NCI-H2029 (cell line): ENCODE results near the gene PPP2R5E.
"Not testable (repeated sequence)": the region's sequence is repeated elsewhere in the genome, so short reads cannot be mapped to it uniquely, and the experiment has no call there.

Experiments
- DNase-seq: peaks from one replicate; lab custom pipeline; 2025; lab: John Stamatoyannopoulos, UW

The PPP2R5E gene

DNA sequence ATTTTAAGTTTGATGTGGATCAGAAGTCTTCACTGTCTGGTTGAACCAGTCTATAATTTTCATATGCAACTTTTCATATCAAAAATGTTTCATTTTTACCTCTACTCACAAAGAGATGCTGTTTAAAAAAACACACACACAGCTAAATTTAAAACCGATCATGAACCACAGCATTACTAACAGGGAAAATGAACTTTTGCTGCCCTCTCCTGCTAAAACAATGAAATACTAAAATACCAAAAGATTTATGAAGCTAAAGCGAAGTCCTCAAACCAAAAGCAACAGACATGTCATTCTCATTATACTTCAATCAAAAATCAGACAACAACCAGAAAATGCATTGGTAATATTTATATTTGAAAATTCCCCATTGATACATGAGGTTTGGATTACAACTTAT is 171.6 kb downstream of the PPP2R5E start:
- not testable (repeated sequence) for DNase-seq

DNA sequence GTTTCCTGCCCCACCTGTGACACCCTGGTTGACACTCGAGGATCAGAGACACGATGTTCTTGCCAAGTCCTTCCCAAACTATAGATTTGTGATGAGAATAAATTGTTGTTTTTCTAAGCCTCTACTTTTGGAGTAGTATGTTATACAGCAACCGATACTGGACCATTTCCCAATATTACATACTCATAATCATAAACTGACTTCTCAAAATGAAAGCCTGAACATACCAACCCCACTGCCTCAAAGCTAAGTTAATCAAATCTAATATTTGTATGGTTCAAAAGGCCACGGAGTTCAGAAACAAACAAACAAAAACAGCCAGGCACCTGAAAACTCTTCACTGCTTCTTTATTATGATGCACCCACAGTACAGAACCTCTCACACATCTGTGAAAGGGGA is 172.1 kb downstream of the PPP2R5E start:
- no peak for DNase-seq

DNA sequence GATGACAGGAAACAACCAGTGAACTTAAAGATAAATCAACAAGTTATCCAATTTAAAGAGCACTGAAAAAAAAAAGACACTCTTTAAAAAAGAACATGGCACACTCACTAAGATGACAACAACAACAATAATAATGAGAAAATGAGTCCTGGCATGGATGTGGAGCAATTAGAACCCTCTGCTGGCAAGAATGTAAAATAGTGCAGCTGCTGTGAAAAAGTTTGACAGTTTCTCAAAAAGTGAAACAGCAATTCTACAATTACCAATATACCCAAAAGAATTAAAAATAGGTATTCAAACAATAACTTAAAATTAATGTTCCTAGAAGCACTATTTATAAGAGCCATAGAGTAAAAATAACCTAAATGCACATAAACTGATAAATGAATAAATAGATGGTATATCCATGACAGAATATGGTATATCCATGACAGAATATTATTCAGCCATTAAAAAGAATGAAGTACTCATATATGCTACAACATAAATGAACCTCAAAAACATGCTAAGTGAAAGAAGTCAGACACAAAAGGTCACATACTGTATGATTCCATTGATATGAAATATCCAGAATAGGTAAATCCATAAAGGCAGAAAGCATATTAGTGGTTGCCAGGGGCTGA is 175.3 kb downstream of the PPP2R5E start:
- no peak for DNase-seq

DNA sequence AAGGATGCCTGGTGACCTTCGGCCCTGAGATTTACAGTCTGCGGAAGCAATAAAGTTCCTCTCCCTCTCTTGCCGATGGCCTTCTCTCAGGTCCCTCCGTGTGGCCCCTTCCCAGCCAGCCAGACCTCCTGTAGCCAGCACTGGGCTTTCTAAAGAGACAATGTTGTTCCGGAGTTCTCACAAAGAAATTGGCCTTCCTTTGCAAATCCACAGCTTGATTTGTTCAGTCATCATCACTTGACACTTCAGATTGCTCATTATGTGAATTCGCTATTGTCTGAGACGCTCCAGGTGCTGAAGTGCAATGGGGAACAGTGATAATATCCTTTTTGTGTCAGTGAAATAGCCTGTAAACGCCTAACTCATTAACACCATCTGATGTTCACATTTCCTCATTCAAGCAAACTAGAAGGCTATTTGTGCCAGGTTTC is 180.8 kb downstream of the PPP2R5E start:
- no peak for DNase-seq

DNA sequence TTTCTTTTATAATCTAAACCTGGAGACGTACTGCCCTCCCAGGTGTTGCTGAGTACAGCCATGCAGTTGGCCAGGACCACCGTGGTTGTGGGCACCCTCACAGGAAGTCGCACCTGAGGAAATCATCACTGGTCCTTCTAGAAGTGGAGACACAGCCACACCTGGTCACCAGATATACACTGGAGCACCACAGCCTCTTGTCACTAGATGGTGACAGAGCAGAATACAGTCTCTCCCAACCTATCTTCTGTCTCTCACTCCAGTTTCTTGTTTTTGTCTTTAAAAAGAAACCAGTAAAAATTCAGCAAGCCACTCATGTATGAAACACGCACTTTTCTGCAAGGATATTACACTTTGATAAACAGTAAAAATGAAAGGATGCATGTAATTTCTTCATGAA is 181.4 kb downstream of the PPP2R5E start:
- no peak for DNase-seq

DNA sequence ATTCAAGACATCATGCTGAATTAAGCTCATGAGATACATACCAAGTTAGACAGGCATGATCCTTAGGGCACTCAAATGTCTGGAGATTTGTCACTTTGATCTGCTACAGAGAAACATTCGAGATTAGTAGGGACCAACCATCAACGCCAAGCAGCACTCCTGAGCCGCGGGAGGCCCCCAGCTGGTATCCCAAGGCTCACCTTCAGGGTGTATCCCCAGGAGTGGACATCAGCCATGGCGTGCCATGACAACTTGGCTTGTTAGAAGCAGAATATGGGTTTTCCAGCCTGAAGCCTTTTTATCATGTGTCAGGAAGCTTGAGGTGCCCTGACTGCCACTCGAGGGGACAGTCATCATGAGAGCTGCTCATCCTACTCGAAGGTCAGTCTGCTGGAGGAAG is 185.3 kb downstream of the PPP2R5E start:
- no peak for DNase-seq

DNA sequence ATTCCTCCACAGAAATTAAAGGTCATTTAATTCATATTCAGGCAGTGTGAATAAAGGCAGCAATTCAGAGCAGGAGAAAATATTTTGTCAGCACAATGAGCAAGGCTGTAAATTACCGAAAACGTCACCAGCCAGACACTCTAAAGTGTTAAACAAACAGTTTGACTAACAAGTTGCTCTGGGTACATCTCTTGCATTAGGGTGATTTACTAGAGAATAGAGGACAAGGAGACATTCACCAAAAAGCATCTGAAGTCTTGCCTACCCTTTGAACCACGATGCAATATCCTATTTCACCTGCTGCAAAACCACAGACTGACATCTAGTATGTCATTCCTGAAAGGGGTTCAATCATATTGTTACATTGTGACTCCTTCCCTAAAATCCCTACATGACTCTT is 197.4 kb downstream of the PPP2R5E start:
- no peak for DNase-seq

DNA sequence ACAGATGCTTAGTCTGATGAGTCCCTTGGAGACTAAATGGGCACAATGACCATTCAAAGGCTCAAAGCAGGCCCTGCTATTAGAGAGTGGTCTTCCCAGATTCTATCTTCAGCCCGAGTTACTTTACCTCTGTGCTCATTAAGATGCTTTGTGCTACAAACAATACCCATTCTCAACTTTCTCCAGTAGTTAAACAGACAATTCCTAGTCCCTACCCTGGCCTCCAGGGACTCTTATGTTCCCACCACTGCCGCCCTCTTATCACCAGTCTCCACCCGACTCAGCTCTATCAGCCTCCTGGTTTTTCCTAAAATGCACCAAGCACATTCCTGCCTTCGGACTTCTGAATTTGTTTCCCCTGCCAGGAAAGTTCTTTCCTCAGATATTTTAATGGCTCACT is 198.8 kb downstream of the PPP2R5E start:
- no peak for DNase-seq

DNA sequence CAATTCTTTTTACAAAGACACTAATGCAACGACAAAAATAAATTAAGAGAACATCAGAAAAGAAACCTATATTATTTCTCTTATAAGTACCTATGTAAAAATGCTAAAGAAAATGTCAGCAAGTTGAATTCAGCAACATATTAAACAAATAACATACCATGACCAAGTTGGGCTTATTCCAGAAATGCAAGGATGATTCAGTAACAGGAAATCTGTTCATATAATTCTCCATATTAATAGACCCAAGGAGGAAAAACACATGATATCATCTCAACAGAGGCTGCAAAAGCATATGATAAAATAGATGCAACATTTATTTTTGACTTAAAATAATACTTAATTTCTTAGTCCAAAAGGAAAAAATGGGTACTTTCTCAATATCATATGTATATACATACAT is 199.3 kb downstream of the PPP2R5E start:
- DNase-seq, result no peak

DNA sequence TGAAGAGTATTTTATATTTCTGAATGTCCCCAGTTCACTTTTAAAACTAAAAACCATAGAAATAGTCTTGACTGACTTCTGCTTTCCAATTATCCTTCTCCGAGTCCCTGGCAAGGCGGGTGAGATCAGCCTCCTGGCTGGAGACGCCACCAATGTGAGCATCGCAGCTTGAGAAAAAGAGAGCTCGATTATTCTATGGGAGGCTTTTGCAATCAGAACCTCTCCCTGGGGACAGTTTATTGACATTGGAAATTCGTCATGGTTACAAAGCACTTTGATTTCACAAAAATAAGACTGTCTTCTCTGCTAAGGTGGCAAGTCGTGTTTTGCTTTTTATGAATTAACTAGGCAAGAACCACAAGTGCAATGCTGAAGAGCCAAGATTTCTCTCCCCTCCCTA is 200.8 kb downstream of the PPP2R5E start:
- no peak for DNase-seq

DNA sequence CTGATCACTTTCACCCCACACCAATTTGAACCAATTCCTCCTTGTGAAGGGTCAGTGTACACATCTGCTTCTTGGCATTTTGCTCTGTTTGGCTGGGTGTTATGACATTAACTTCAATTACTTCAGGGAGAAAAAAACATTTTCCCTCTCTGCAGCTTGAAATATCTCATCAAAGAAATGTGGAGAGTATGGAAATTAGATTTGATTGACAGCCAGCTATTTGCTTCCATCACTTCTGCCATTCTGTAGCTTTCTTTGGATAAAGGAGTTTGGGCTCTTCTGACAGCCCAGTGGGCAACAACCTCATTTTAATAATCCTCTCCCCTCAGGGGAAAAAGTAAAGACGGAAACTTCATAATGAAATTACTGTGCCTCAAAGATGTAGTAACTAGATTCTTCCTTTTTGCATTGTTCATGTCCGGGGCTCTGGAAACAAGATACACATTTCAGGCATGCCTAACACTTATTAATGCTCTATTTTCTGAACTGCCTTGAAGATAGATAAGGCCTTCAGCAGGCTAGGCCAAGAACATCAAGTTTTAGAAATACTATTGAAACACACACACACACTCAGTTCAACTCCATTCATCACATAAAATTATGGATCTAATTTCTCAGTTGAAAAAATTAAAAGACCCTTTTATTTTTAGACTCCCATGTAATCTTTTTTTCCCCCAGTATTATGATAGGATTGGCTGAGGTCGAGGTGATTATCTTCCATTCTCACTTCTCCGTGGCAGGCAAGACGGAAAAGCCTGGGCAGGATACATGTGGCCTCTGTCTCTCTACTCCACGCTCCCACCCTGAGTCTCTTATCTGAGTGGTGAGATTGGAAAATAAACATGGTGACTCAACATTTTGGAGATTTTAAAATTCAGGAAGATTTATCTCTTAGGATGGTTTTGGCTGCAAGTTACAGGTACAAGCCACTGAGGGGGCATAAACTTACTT is 214.1 kb downstream of the PPP2R5E start:
- DNase-seq, result no peak

DNA sequence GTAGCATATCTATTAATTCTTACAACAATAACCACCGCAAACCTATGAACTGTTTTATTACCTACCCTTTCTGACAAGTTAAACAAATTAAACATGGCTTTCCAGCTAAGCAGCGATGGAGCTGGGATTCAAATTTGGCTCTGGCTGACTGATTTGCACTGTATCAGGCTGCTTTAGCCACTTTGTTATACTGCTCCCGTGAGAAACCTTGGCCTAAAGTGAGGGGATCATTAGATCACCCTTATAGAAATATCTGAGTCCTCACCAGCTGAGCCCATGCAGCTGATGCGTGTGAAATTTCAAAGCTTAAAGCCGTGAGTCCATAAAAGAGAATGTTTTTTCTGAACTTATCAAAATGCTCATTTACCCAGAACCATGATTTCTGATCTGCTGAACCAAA is 216.3 kb downstream of the PPP2R5E start:
- DNase-seq, result no peak

DNA sequence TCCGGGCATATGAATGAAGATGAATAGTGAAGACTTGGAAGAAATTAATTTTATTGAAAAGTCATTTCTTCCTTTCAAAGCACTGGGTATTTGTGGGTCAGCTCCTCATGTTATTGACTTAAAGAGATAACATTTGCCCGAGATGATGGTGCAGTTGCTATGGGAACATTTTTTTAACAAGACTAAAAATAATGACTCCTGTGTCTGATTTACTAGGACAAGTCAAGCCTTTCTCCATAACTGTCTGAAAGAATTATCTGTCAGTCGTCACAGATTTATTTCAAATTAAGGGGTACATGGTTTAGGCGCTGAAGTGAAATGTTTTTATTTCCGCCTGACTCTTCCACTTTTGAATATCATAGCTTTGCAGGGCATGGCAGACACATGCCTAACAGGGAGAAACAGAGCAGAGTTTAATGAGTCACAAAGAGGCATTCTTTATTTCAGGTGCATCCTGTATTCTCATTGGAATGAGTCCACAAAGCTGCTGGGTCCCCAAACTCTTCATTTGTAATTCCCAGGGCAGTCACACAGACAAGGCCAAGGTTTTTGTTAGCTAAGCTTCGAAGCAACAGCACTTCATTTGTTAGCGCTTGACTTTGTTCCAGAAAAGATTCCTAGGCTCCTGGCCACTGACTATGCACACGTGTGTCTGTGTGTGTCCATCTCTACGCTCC is 220.1 kb downstream of the PPP2R5E start:
- no peak for DNase-seq

DNA sequence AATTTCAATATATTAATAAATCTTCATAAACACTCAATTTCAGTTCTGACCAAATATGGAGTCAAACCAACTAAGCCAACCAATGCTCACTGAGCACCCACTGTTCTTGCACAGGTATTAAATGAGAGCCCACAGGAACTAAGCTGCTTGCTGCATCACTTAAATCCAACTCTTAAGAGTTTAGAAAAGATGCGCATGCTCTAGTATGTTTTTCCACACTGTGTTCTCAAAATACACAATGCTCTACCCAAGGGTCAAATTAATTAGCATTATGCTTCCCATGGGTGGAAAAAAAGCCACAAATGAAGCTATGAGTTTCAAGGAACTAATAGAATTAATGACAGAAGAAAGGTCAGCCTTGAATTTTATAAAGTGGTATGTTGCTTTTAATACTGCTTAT is 220.7 kb downstream of the PPP2R5E start:
- DNase-seq, result no peak
